ENCODE data around the gene DOC2A. TPM values are rescaled to one million over a fixed set of nuclear protein-coding genes. Genes with fewer than 3 reads are reported as not detected.
A peak's percentile ranks its signal among the peaks of the same experiment; 100 is the strongest.

The DOC2A gene
- total and polyA plus RNA-seq, 2 donors from 2014 or later = 1.9 to 3.5 TPM

DNA sequence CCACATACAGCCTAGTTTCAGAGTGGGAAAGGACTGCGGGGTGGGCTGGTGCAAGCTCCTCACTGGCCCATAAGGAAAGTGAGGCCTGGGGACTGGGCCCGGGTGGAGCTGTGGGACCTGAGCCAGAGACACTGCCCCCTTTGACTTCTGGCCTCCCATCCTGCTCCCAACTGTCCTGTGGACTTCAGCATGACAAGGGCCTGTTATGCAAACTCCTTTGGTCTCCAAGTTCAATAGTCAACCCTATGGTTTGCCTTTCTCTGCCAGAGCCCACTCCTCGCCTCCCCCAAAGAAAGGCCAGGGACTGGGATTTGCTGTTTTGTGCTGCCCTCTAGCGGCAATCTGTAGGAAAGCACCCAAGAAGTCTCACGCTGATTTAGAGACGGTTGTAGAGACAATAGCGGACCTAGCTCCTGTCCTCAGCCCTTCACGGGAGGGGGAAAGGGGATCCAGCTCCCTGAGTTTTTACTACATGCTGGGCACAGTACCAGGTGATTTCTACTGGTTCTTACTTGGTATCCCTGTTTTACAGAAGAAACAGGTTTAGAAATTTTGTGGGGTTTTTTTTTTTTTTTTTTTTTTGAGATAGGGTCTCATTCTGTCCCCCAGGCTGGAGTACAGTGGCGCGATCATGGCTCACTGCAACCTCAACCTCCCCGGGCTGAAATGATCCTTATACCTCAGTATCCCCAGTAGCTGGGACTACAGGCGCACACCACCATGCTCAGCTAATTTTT, 21.4 kb upstream of the DOC2A start:
- DNase-seq (peak in 4 of 5 donors; percentile 83 to 89 (median 85)), FAIRE-seq (no peak)
- Histone ChIP-seq H3K27me3 (ENCODE audit: control insufficient read depth, insufficient read depth, low read length) (peaks cover 3% of the 10 kb centered on the region), H3K27ac (ENCODE audit: low read depth in 2 of 2, low read length in 2 of 2) (no peak overlapping the region), H3K9me3 (ENCODE audit: control insufficient read depth in 2 of 3, insufficient read depth in 1 of 3, low read length in 3 of 3) (no peaks in the 10 kb centered on the region), H3K36me3 (ENCODE audit: control insufficient read depth in 2 of 3, insufficient read depth in 3 of 3, low read length in 3 of 3) (no peaks in the 10 kb centered on the region), H3K4me1 (ENCODE audit: control insufficient read depth in 2 of 3, insufficient read depth in 2 of 3, low read depth in 1 of 3, low read length in 3 of 3) (no peaks in the 10 kb centered on the region), H3K4me3 (ENCODE audit: low read length in 3 of 3) (no peak overlapping the region), H3K9ac (ENCODE audit: low read length in 3 of 3) (no peak overlapping the region)
- intact Hi-C loops (cut with DNase I) = no loop called here
- TF ChIP-seq, protein P1, sequence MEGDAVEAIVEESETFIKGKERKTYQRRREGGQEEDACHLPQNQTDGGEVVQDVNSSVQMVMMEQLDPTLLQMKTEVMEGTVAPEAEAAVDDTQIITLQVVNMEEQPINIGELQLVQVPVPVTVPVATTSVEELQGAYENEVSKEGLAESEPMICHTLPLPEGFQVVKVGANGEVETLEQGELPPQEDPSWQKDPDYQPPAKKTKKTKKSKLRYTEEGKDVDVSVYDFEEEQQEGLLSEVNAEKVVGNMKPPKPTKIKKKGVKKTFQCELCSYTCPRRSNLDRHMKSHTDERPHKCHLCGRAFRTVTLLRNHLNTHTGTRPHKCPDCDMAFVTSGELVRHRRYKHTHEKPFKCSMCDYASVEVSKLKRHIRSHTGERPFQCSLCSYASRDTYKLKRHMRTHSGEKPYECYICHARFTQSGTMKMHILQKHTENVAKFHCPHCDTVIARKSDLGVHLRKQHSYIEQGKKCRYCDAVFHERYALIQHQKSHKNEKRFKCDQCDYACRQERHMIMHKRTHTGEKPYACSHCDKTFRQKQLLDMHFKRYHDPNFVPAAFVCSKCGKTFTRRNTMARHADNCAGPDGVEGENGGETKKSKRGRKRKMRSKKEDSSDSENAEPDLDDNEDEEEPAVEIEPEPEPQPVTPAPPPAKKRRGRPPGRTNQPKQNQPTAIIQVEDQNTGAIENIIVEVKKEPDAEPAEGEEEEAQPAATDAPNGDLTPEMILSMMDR (IDR thresholded peaks at IDR 0.05; ENCODE audit: borderline replicate concordance, extremely low read depth, insufficient read depth) = peak; percentile 67

DNA sequence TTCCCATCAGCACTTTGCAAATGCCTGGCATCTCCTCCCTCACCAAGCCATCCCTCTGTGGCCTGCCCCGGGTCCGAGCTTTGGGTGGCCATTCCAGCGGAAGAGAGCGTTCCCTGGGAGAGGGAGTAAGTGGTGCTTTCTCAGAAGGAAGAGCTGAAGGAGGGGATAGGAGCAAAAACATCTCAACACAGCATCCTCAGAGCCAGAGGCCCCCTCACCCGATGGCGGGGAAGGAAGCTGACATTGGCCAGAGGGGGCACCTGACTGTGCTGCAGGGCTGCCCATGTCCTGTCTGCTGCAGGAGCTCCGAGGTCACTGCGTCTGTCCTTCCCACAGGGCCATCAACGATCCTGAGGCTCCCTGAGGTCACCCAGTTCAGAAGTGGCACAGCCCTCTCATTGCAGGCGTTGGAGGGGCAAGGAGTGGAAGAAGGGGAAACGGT, 20.7 kb upstream of the DOC2A start:
- intact Hi-C loops (cut with DNase I) = no loop called here
- no peak for DNase-seq
- Histone ChIP-seq H3K9ac (ENCODE audit: low read length in 3 of 3) (no peak overlapping the region), H3K27ac (ENCODE audit: low read depth in 2 of 2, low read length in 2 of 2) (no peak overlapping the region), H3K4me1 (ENCODE audit: control insufficient read depth in 2 of 3, insufficient read depth in 2 of 3, low read depth in 1 of 3, low read length in 3 of 3) (no peaks in the 10 kb centered on the region), H3K27me3 (ENCODE audit: control insufficient read depth, insufficient read depth, low read length) (peaks cover 3% of the 10 kb centered on the region), H3K4me3 (ENCODE audit: low read length in 3 of 3) (no peak overlapping the region), H3K9me3 (ENCODE audit: control insufficient read depth in 2 of 3, insufficient read depth in 1 of 3, low read length in 3 of 3) (no peaks in the 10 kb centered on the region), H3K36me3 (ENCODE audit: control insufficient read depth in 2 of 3, insufficient read depth in 3 of 3, low read length in 3 of 3) (no peaks in the 10 kb centered on the region)
- TF ChIP-seq, protein P1 (IDR thresholded peaks at IDR 0.05; ENCODE audit: borderline replicate concordance, extremely low read depth, insufficient read depth) = no peak
- no peak for FAIRE-seq

DNA sequence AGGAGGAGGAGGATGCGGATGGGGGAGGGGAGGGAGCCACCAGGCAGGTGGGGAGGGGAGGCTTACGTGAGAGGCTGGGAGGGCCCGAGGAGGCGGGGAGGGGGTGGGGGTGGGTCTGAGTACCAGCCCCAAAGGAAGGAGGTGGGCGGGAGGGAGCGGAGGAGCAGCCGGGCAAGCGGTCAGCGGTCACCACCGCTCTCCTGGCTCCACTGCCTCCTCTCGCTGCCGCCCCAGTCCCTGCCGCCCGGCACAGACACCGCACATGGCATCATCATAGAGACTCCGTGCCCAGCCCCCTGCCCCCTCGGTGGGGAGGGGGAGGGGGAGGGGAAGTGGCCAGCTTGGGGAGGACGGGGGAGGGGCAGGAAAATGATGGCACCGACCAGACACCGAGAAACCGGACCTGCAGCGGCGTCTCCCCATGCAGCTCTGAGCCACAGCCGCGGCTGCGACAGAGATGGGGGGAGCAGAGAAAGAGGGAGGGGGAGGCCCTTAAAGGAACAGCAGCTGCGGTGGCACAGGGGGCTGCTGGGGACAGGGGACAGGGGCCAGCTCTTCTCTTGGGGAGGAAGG, 20.1 kb upstream of the DOC2A start, which contains the start of gene TLCD3B:
TLCD3B (minus strand) TSS at position 431 of the 573 bp plus-strand sequence. CDS start 744 bp downstream, outside the sequence.
- Histone ChIP-seq H3K4me3 (ENCODE audit: low read length in 3 of 3) (no peak within 1 kb of the TSS), H3K9me3 (ENCODE audit: control insufficient read depth in 2 of 3, insufficient read depth in 1 of 3, low read length in 3 of 3) (no peaks in the 10 kb centered on the region), H3K36me3 (ENCODE audit: control insufficient read depth in 2 of 3, insufficient read depth in 3 of 3, low read length in 3 of 3) (no peaks in the 10 kb centered on the region), H3K9ac (ENCODE audit: low read length in 3 of 3) (no peak within 1 kb of the TSS), H3K4me1 (ENCODE audit: control insufficient read depth in 2 of 3, insufficient read depth in 2 of 3, low read depth in 1 of 3, low read length in 3 of 3) (no peaks in the 10 kb centered on the region), H3K27ac (ENCODE audit: low read depth in 2 of 2, low read length in 2 of 2) (no peak within 1 kb of the TSS), H3K27me3 (ENCODE audit: control insufficient read depth, insufficient read depth, low read length) (peaks cover 3% of the 10 kb centered on the region)
- TF ChIP-seq, protein P1 (IDR thresholded peaks at IDR 0.05; ENCODE audit: borderline replicate concordance, extremely low read depth, insufficient read depth) = no peak
- intact Hi-C loops (cut with DNase I) = no loop called here
- peak in 4 of 5 donors; percentile 46 to 82 (median 53) for DNase-seq
- no peak for FAIRE-seq

Measured in kidney (tissue), 14 donors.